K562 (cell line): ENCODE data around the gene PARP1. TPM values are rescaled to one million over a fixed set of nuclear protein-coding genes. Genes with fewer than 3 reads are reported as not detected.

Experiments used
- ATAC-seq: fragments of 200-7000 bp; cut with Tn5 transposase; 3 replicates; pipeline ENCODE4 v1.9.1; 2020; ENCODE audit warnings: moderate library complexity
- BruUV-seq: library from RNA; stranded (reverse); fragments of 400-500 nt; replicated peaks from 2 replicates; lab custom pipeline; 2021; lab: Mats Ljungman, UMichigan
- CTCF ChIA-PET: fragments of 300-600 bp; formaldehyde crosslinking; extraction: SDS; loops from one replicate; lab custom pipeline; 2021; ENCODE audit warnings: low intra/inter-chr PET ratio; lab: Yijun Ruan, JAX
- POLR2A ChIA-PET: fragments of 300-600, 350-650 bp; sonication (Branson Sonifier 250); formaldehyde crosslinking; extraction: SDS; loops from one replicate; lab custom pipeline; 2021; ENCODE audit warnings: antibody characterized with exemption, inconsistent platforms; lab: Yijun Ruan, JAX
- DNase-seq, 4 experiments: peaks; one replicate each; pipeline versions ENCODE4 v3.0.0 to v3.0.0-alpha.2; 2011 to 2018; ENCODE audit warnings: low spot score in 3 of 4, mixed read lengths in 3 of 4; ENCODE audit errors: extremely low read depth in 1 of 4
- FAIRE-seq: peaks from 2 replicates; lab custom pipeline; 2011; peaks lifted over from hg19 to GRCh38; lab: Jason Lieb, UNC
- H2AFZ ChIP-seq: 2 replicates; pipeline ENCODE4 v1.6.0; 2011; ENCODE audit warnings: low read depth, low read length, control low read depth, inconsistent platforms
- H3K27ac ChIP-seq: fragments of 200-600 bp; 3 replicates; pipeline ENCODE4 v1.8.0; 2011; ENCODE audit warnings: low read depth, mild to moderate bottlenecking, control low read depth, inconsistent platforms, low read length, moderate library complexity, mixed read lengths; ENCODE audit errors: extremely low read depth
- H3K27me3 ChIP-seq, 2 experiments: fragments of 300-600 bp in 1 of 2; 2 replicates in 1 of 2; 3 replicates in 1 of 2; pipeline versions ENCODE4 v1.6.0 to v1.8.0; 2011; ENCODE audit warnings: inconsistent platforms in 2 of 2, low read length in 2 of 2, mild to moderate bottlenecking in 1 of 2, mixed read lengths in 1 of 2, moderate library complexity in 1 of 2; ENCODE audit not compliant: control insufficient read depth in 2 of 2, insufficient read depth in 2 of 2
- H3K36me3 ChIP-seq: fragments of 300-600 bp; 3 replicates; pipeline ENCODE4 v1.8.0; 2011; ENCODE audit warnings: mild to moderate bottlenecking, low read length, inconsistent platforms; ENCODE audit not compliant: control insufficient read depth, insufficient read depth
- H3K4me1 ChIP-seq, 2 experiments: fragments of 200-600 bp in 1 of 2; replicated peaks in 1 of 2; 2 replicates in 1 of 2; 3 replicates in 1 of 2; pipeline versions ENCODE4 v1.5.1 to v1.8.0; 2011; ENCODE audit warnings: inconsistent platforms in 2 of 2, low read length in 2 of 2, mild to moderate bottlenecking in 1 of 2, mixed read lengths in 1 of 2, moderate library complexity in 1 of 2; ENCODE audit not compliant: control insufficient read depth in 2 of 2, insufficient read depth in 2 of 2
- H3K4me2 ChIP-seq: 2 replicates; pipeline ENCODE4 v1.6.1; 2011; ENCODE audit warnings: low read length, control low read depth, inconsistent platforms, mixed read lengths; ENCODE audit not compliant: insufficient read depth
- H3K4me3 ChIP-seq: fragments of 200-600 bp; sonication (generic), shearing (Covaris generic); 2 replicates; pipeline ENCODE4 v1.5.1; 2016; ENCODE audit warnings: control low read depth, inconsistent platforms
- H3K79me2 ChIP-seq: fragments of 200-600 bp; 3 replicates; pipeline ENCODE4 v1.8.0; 2011; ENCODE audit warnings: low read length, inconsistent platforms; ENCODE audit not compliant: control insufficient read depth, insufficient read depth
- H3K9ac ChIP-seq, 2 experiments: 2 replicates each; pipeline versions ENCODE4 v1.6.0 to v1.6.1; 2011; ENCODE audit warnings: low read depth in 2 of 2, low read length in 2 of 2, control low read depth in 1 of 2, inconsistent platforms in 1 of 2, mild to moderate bottlenecking in 1 of 2, mixed read lengths in 1 of 2; ENCODE audit not compliant: insufficient read depth in 1 of 2
- H3K9me1 ChIP-seq: one replicate; pipeline ENCODE4 v1.6.0; 2011; ENCODE audit warnings: inconsistent platforms, mild to moderate bottlenecking, low read length, moderate library complexity; ENCODE audit not compliant: control insufficient read depth, insufficient read depth
- H3K9me3 ChIP-seq: replicated peaks from 2 replicates; pipeline ENCODE4 v1.5.1; 2011; ENCODE audit warnings: low read depth, low read length, inconsistent platforms; ENCODE audit not compliant: control insufficient read depth, insufficient read depth
- H4K20me1 ChIP-seq: replicated peaks from 2 replicates; pipeline ENCODE4 v1.6.1; 2011; ENCODE audit warnings: low read length, inconsistent platforms, mixed read lengths; ENCODE audit not compliant: control insufficient read depth, insufficient read depth
- BCOR ChIP-seq: fragments of 450-650 bp; IDR thresholded peaks from 2 replicates; pipeline ENCODE4 v1.6.1; 2016
- CBX3 ChIP-seq, 2 experiments: IDR thresholded peaks; 1 replicate in 1 of 2; 2 replicates in 1 of 2; pipeline ENCODE4 v1.6.1; 2012; ENCODE audit warnings: inconsistent platforms in 2 of 2, low read length in 2 of 2, borderline replicate concordance in 1 of 2, control low read depth in 1 of 2
- CTBP1 ChIP-seq: fragments of 450-650 bp; IDR thresholded peaks from 2 replicates; pipeline ENCODE4 v1.6.1; 2016; ENCODE audit warnings: borderline replicate concordance
- DIDO1 ChIP-seq: fragments of 450-650 bp; IDR thresholded peaks from 2 replicates; pipeline ENCODE4 v1.6.1; 2016; ENCODE audit warnings: low read depth, missing biosample characterization, missing genetic modification characterization
- FOXA3 ChIP-seq, 2 experiments: fragments of 450-650 bp in 1 of 2; sonication (generic) in 1 of 2; formaldehyde crosslinking; IDR thresholded peaks in 1 of 2; conservative IDR thresholded peaks in 1 of 2; 2 replicates each; pipeline versions ENCODE4 v1.4.0 to v1.8.0; 2020 to 2022; ENCODE audit warnings: mild to moderate bottlenecking in 2 of 2, missing genetic modification reagents in 1 of 2
- GABPA ChIP-seq: fragments of 200-800 bp; sonication (Bioruptor generic); conservative IDR thresholded peaks from 2 replicates; pipeline ENCODE4 v1.6.1; 2016; ENCODE audit warnings: low read depth, missing genetic modification characterization, missing compliant biosample characterization
- HLTF ChIP-seq: fragments of 450-650 bp; IDR thresholded peaks from 2 replicates; pipeline ENCODE4 v1.6.1; 2016
- ILK ChIP-seq: fragments of 450-650 bp; IDR thresholded peaks from 2 replicates; pipeline ENCODE4 v1.6.1; 2016; ENCODE audit warnings: missing genetic modification characterization, low read depth, mild to moderate bottlenecking, missing compliant biosample characterization, moderate library complexity, borderline replicate concordance
- L3MBTL2 ChIP-seq: fragments of 450-650 bp; IDR thresholded peaks from 2 replicates; pipeline ENCODE4 v1.6.1; 2016; ENCODE audit warnings: mild to moderate bottlenecking, moderate library complexity
- MAZ ChIP-seq, 2 experiments: fragments of 450-650 bp in 1 of 2; sonication (generic) in 1 of 2; formaldehyde crosslinking; IDR thresholded peaks in 1 of 2; conservative IDR thresholded peaks in 1 of 2; 2 replicates each; pipeline versions ENCODE4 v1.4.0 to v1.5.0; 2020; ENCODE audit warnings: mild to moderate bottlenecking in 1 of 2, missing genetic modification reagents in 1 of 2
- POLR3A ChIP-seq: IDR thresholded peaks from 2 replicates; pipeline ENCODE4 v1.6.1; 2011; ENCODE audit warnings: borderline replicate concordance, mild to moderate bottlenecking, moderate library complexity; ENCODE audit not compliant: insufficient read length, insufficient read depth; ENCODE audit errors: extremely low read depth
- RAD21 ChIP-seq, 2 experiments: fragments of 250-450 bp in 1 of 2; fragments of 450-650 bp in 1 of 2; sonication (Bioruptor Pico) in 1 of 2; formaldehyde crosslinking in 1 of 2; IDR thresholded peaks in 1 of 2; conservative IDR thresholded peaks in 1 of 2; 2 replicates each; pipeline versions ENCODE4 v1.4.0 to v1.8.0; 2020 to 2022; ENCODE audit warnings: mild to moderate bottlenecking in 2 of 2, moderate library complexity in 1 of 2
- RAD51 ChIP-seq: fragments of 450-650 bp; IDR thresholded peaks from 2 replicates; pipeline ENCODE4 v1.7.1; 2016; ENCODE audit warnings: low read depth, mild to moderate bottlenecking, borderline replicate concordance
- USF1 ChIP-seq: sonication (generic); formaldehyde crosslinking; IDR thresholded peaks from 2 replicates; pipeline ENCODE4 v1.9.0; 2022; ENCODE audit warnings: mild to moderate bottlenecking, missing genetic modification reagents
- YY1 ChIP-seq, 3 experiments: IDR thresholded peaks; 2 replicates each; pipeline ENCODE4 v1.6.1; 2011; ENCODE audit warnings: low read length in 2 of 3, mild to moderate bottlenecking in 2 of 3, moderate library complexity in 2 of 3, borderline replicate concordance in 1 of 3, control low read depth in 1 of 3, low read depth in 1 of 3; ENCODE audit not compliant: insufficient read depth in 3 of 3, insufficient replicate concordance in 2 of 3, control insufficient read depth in 1 of 3, insufficient read length in 1 of 3; ENCODE audit errors: extremely low read depth in 1 of 3
- ZC3H8 ChIP-seq: fragments of 450-650 bp; IDR thresholded peaks from 2 replicates; pipeline ENCODE4 v1.6.1; 2017
- ZNF174 ChIP-seq: fragments of 250-450 bp; sonication (Bioruptor Pico); IDR thresholded peaks from 2 replicates; pipeline ENCODE4 v1.4.0; 2020; ENCODE audit warnings: mild to moderate bottlenecking
- WGBS: fragments of 100-300 bp; shearing (Covaris generic); methylation state at CpG from one replicate; pipeline ENCODE4 v1.1.6; 2016; ENCODE audit warnings: low coverage, mixed read lengths; ENCODE audit not compliant: insufficient coverage; ENCODE audit errors: missing lambda C conversion rate; 5-methylcytosine and 5-hydroxymethylcytosine counted together
- in situ Hi-C: fragments of 300-500 bp; cut with MboI; formaldehyde crosslinking; loops from 4 replicates; pipeline ENCODE4 v1.15.0; 2018; ENCODE audit warnings: inconsistent platforms, mixed read lengths
- intact Hi-C: fragments of 100-400 bp; cut with micrococcal nuclease; formaldehyde crosslinking; loops from 2 replicates; pipeline ENCODE4 v1.14.2; 2022
- polyA plus RNA-seq, 8 experiments: library from polyadenylated mRNA; depleted of rRNA in 4 of 8; stranded (reverse) in 5 of 8; unstranded in 3 of 8; fragments of >200 nt; fragmentation: Nextera tagmentation in 2 of 8; fragmentation: Illumina TruSeq in 1 of 8; extraction: Ambion mirVana in 2 of 8; extraction: Trizol in 1 of 8; gene quantifications; 2 replicates each; pipeline versions ENCODE4 v1.2.1 to v1.2.3, GENCODE V29; 2011 to 2014; ENCODE audit warnings: inconsistent platforms in 1 of 8, missing spikeins in 1 of 8
- total RNA-seq, 7 experiments: library from RNA; depleted of rRNA in 6 of 7; stranded (reverse); fragments of >200 nt in 6 of 7; fragmentation: Illumina TruSeq in 2 of 7; extraction: Trizol in 2 of 7; gene quantifications; 2 replicates each; pipeline versions ENCODE4 v1.2.1 to v1.2.3, GENCODE V29; 2011 to 2021; ENCODE audit warnings: low replicate concordance in 1 of 7
- TF ChIP-seq, protein P1 (sequence below), 3 experiments: IDR thresholded peaks in 2 of 3; conservative IDR thresholded peaks in 1 of 3; 2 replicates each; pipeline ENCODE4 v1.5.1; 2011 to 2012; ENCODE audit warnings: low read length in 3 of 3, mild to moderate bottlenecking in 3 of 3, control low read depth in 2 of 3, improper control_type of control experiment in 1 of 3, inconsistent platforms in 1 of 3, low read depth in 1 of 3, mixed read lengths in 1 of 3, moderate library complexity in 1 of 3; ENCODE audit not compliant: insufficient read depth in 2 of 3

PARP1 gene
- total and polyA plus RNA-seq, 9 of the 15 experiments (the other 6 are each of a cell fraction or from before 2014, with no cell fraction given), result 121 to 306 (median 250) TPM

GRCh38 chr1:226457307-226457712, 49.4 kb upstream of the PARP1 start:
- H3K4me1 ChIP-seq, result no peaks in the 10 kb centered on the region; a peak in 2 of 5 replicates
- H4K20me1 ChIP-seq, result no peaks in the 10 kb centered on the region
- H3K27ac ChIP-seq, result no peak overlapping the region
- ChIA-PET CTCF (no interaction called here), POLR2A (interaction anchor here (1.1 to 1.3 kb wide), 2 partner anchors 11 to 13 kb away, joined by 4 to 6 read pairs; no protein-coding TSS in a partner anchor)
- peak overlapping the region; percentile 18 for H2AFZ ChIP-seq
- DNase-seq (peak; percentile 26 to 44 (median 35)), FAIRE-seq (peak; percentile 60), ATAC-seq (peak; percentile 90)
- no TSS peak for BruUV-seq
- no peaks in the 10 kb centered on the region for H3K9me3 ChIP-seq
- H3K4me2 ChIP-seq, result peak overlapping the region; percentile 51; the same call in 1 of the 2 replicates
- no peaks in the 10 kb centered on the region for H3K9me1 ChIP-seq
- WGBS, result 1% methylated on average over 14 of the region's 14 CpGs
- peaks cover 22 to 45% of the 10 kb centered on the region in 2 experiments for H3K27me3 ChIP-seq
- H3K79me2 ChIP-seq, result no peaks in the 10 kb centered on the region
- H3K36me3 ChIP-seq, result no peaks in the 10 kb centered on the region
- no peak overlapping the region for H3K4me3 ChIP-seq
- intact Hi-C loops, result no loop called here
- in situ Hi-C loops, result no loop called here
- no peak overlapping the region for H3K9ac ChIP-seq
- TF ChIP-seq DIDO1 (peak; percentile 59), FOXA3 (CRISPR knock-in tag; conservative IDR thresholded peaks at IDR 0.05 in 1 of 2, IDR thresholded peaks at IDR 0.05 in 1 of 2) (peak in 1 of 2 experiments; percentile 35; a peak in 1 of 4 replicates), HLTF (no peak), RAD51 (peak; percentile 23; the same call in 1 of the 2 replicates), CTBP1 (peak; percentile 37; the same call in 1 of the 2 replicates), POLR3A (no peak), MAZ (CRISPR knock-in tag; conservative IDR thresholded peaks at IDR 0.05 in 1 of 2, IDR thresholded peaks at IDR 0.05 in 1 of 2) (peak in 1 of 2 experiments; percentile 48; a peak in 1 of 4 replicates), BCOR (peak; percentile 13; the same call in 1 of the 2 replicates), GABPA (tag) (peak; percentile 51; the same call in 1 of the 2 replicates), ZNF174 (no peak), ZC3H8 (no peak), ILK (tag) (no peak), YY1 (IDR thresholded peaks at IDR 0.05; ENCODE audit: borderline replicate concordance in 1 of 3, control insufficient read depth in 1 of 3, extremely low read depth in 1 of 3, insufficient read depth in 3 of 3, insufficient read length in 1 of 3, insufficient replicate concordance in 2 of 3, low read depth in 1 of 3, low read length in 2 of 3) (peak in 1 of 3 experiments; percentile 7), CBX3 (IDR thresholded peaks at IDR 0.05; ENCODE audit: borderline replicate concordance in 1 of 2, low read length in 2 of 2) (peak in 1 of 2 experiments; percentile 54; a peak in 1 of 3 replicates), RAD21 (CRISPR knock-in tag; conservative IDR thresholded peaks at IDR 0.05 in 1 of 2, IDR thresholded peaks at IDR 0.05 in 1 of 2) (peak in 1 of 2 experiments; percentile 39; a peak in 2 of 4 replicates), L3MBTL2 (peak; percentile 52; the same call in 1 of the 2 replicates), USF1 (CRISPR knock-in tag) (peak; percentile 30; the same call in 1 of the 2 replicates)
- TF ChIP-seq, protein P1, sequence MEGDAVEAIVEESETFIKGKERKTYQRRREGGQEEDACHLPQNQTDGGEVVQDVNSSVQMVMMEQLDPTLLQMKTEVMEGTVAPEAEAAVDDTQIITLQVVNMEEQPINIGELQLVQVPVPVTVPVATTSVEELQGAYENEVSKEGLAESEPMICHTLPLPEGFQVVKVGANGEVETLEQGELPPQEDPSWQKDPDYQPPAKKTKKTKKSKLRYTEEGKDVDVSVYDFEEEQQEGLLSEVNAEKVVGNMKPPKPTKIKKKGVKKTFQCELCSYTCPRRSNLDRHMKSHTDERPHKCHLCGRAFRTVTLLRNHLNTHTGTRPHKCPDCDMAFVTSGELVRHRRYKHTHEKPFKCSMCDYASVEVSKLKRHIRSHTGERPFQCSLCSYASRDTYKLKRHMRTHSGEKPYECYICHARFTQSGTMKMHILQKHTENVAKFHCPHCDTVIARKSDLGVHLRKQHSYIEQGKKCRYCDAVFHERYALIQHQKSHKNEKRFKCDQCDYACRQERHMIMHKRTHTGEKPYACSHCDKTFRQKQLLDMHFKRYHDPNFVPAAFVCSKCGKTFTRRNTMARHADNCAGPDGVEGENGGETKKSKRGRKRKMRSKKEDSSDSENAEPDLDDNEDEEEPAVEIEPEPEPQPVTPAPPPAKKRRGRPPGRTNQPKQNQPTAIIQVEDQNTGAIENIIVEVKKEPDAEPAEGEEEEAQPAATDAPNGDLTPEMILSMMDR (IDR thresholded peaks at IDR 0.05 in 2 of 3, conservative IDR thresholded peaks at IDR 0.05 in 1 of 3; ENCODE audit: insufficient read depth in 2 of 3, low read depth in 1 of 3, low read length in 3 of 3), result peak; percentile 54 to 74 (median 59)
